GM10248 (cell line): ENCODE measurements around the gene SMIM23.
"Not testable (repeated sequence)": the region's sequence is repeated elsewhere in the genome, so short reads cannot be mapped to it uniquely, and the experiment has no call there.

Experiments
- CTCF ChIA-PET: fragments of 300-600 bp; sonication (Branson Sonifier 250); formaldehyde crosslinking; extraction: SDS; loops from one replicate; lab custom pipeline; 2021; ENCODE audit warnings: antibody characterized with exemption; lab: Yijun Ruan, JAX
- POLR2A ChIA-PET: fragments of 350-650 bp; sonication (Branson Sonifier 250); formaldehyde crosslinking; extraction: SDS; loops from one replicate; lab custom pipeline; 2020; ENCODE audit warnings: antibody characterized with exemption; lab: Yijun Ruan, JAX
- DNase-seq: peaks from one replicate; pipeline ENCODE4 v3.0.0; 2012; ENCODE audit errors: extremely low spot score
- TF ChIP-seq, protein P1 (sequence below): IDR thresholded peaks from 2 replicates; pipeline ENCODE4 v1.5.1; 2012; ENCODE audit warnings: mild to moderate bottlenecking, low read depth; ENCODE audit errors: extremely low read depth, missing control alignments, control extremely low read depth

Gene SMIM23

DNA sequence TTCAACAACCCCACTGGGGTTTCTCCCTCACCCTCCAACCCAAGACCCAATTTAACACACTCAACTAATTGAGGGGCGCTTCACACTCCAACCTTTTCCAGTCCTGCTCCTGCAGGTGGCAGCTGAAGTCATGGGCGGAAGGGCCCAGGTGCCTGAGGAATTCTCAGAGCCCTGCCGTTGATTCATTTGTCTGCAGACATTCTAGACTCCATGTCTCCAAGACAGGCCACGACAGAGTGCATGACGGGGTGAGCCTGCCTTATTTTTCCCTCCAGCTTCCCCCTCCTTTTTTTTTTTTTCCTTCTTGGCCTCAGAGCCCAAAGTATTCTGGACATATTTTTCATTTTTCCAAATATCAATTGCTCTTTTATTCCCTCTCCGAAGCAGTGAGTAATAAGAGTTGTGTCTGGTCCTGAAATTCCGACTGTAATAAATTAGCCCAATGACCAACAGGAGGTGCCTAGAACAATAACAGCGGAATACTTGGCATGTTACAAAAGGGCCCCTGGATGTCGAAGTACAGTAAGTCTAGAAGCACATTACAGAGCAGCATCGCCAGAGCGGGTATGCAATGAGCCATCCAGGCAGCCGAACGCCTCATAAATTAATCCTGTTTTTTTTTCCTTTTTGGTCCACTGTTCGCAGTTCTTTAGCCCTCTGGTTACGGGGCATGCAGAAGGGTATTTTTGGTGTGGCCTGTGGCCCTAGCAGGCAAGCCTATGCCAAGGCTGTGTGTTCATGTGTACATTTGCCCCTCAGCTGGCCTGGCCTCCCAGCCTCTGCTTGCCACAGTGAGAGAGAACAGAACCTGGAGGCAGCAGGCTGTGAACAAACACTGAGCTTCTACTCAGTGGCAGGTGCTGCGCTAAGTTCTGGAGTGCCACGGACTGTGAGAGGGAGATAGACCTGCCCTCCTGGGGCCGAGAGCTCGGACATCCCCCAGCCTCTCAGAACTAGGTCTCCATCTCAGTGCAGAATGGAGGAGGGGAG is 8.6 kb upstream of the SMIM23 start:
- no peak for DNase-seq
- POLR2A ChIA-PET: no interaction called here
- CTCF ChIA-PET: no interaction called here
- TF ChIP-seq, protein P1, sequence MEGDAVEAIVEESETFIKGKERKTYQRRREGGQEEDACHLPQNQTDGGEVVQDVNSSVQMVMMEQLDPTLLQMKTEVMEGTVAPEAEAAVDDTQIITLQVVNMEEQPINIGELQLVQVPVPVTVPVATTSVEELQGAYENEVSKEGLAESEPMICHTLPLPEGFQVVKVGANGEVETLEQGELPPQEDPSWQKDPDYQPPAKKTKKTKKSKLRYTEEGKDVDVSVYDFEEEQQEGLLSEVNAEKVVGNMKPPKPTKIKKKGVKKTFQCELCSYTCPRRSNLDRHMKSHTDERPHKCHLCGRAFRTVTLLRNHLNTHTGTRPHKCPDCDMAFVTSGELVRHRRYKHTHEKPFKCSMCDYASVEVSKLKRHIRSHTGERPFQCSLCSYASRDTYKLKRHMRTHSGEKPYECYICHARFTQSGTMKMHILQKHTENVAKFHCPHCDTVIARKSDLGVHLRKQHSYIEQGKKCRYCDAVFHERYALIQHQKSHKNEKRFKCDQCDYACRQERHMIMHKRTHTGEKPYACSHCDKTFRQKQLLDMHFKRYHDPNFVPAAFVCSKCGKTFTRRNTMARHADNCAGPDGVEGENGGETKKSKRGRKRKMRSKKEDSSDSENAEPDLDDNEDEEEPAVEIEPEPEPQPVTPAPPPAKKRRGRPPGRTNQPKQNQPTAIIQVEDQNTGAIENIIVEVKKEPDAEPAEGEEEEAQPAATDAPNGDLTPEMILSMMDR: no peak

DNA sequence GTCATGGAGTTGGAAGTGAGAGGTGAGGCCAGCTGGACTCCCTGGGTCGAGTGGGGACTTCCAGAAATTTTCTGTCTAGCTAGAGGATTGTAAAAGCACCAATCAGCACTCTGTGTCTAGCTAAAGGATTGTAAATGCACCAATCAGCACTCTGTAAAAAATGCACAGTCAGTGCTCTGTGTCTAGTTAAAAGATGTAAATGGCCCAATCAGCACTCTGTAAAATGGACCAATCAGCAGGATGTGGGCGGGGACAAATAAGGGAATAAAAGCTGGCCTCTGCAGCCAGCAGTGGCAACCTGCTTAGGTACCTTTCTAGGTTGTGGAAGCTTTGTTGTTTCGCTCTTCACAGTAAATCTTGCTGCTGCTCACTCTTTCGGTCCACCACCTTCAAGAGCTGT is 3.9 kb upstream of the SMIM23 start:
- CTCF ChIA-PET: interaction anchor here (2.0 kb wide), 1 partner anchor 13 kb away, joined by 10 read pairs; no protein-coding TSS in a partner anchor
- POLR2A ChIA-PET, DNase-seq: not testable (repeated sequence)

DNA sequence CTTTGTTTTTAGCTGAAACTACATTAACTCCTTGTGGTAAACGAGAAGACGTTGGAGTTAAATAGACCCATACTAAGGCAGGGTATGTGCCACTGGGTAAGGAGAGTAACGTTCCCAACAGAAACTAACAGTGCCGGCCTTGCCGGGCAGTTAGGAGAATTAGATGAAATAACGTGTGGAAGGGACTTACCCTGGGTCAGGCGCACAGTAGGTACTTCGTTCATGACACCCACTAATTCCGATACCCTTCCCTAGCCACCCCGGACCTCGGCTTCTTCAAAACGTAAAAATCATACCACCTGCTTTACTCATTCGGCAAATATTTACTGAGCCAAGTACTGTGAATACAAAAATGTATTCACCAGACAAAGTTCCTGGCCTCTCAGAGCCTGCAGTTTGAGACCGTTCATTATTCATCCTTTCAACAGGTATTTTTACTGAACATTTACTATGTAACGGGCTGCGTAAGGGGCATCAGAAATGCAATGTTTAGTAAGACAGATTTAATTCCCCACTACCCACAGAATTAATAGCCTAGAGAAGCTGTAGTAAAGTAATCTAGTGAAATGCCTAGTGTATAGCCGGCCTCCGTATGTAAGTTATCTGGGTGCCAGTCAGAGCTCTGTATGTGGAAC is 3.2 kb upstream of the SMIM23 start:
- no peak for DNase-seq
- TF ChIP-seq, protein P1: no peak
- CTCF ChIA-PET: interaction anchor here (2.0 kb wide), 1 partner anchor 12 kb away, joined by 10 read pairs; no protein-coding TSS in a partner anchor
- POLR2A ChIA-PET: no interaction called here

DNA sequence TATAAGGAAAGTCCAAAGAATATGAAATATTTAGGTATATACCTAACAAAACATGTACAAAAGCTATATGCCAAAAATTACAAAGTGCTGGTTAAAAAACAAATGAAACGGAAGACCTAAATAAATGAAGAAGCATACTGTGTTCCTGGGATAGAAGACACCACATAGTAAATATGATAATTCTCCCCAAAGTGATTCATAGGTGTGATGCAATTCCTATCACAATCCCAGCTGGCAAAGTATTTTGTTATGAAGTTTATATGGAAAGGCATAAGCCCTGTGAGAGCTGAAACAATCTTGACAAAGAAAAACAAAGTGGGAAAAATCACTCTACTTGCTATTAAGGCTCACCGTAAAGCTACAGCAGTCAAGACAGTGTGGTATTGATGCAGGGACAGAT is 2.6 kb upstream of the SMIM23 start:
- DNase-seq: no peak
- ChIA-PET POLR2A (no interaction called here), CTCF (interaction anchor here (2.0 kb wide), 1 partner anchor 12 kb away, joined by 10 read pairs; no protein-coding TSS in a partner anchor)
- TF ChIP-seq, protein P1: no peak

DNA sequence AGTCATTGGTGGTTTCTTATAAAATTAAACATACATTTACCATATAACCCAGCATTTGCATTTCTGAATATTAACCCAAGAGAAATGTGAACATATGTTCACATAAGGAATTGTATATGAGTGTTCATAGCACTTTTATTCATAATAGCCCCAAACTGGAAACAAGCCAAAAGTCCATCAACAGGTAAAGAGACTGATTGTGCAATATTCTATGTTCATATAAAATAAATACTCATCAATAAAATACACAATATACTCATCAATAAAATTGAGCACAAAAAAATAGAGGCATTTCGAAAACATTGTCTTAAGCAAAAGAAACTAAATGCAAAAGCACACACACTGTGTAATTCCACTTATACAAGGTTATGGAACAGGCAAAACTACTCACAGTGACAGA is 3.7 kb downstream of the SMIM23 start:
- DNase-seq: no peak
- POLR2A ChIA-PET: no interaction called here
- TF ChIP-seq, protein P1: no peak
- CTCF ChIA-PET: no interaction called here

DNA sequence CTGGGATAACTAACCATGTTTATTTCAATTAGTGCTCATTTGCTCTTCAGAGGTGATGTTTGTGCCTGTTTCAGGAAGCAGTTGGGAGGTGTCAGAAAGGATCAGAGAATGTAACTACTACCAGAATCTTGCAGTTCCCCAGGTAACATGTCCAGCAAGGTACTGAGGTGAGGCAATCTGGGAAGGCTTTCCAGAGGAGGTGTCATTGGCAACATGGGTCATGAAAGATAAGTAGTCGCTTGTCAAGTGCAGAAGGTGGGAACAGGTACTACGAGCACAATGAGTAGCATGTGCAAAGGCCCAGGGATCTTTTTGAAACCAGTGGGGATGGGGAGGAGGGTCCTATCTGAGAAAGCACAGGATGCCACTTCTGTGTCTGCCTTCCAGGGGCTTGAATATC is 4.8 kb downstream of the SMIM23 start:
- POLR2A ChIA-PET: no interaction called here
- CTCF ChIA-PET: interaction anchor here (1.0 kb wide), 1 partner anchor 12 kb away, joined by 3 read pairs; no protein-coding TSS in a partner anchor
- no peak for DNase-seq

More for the DNA sequence above, 4.8 kb downstream of the SMIM23 start:
- TF ChIP-seq, protein P1: no peak
